Measurements from ENCODE around the gene LTC4S.
"Not testable (repeated sequence)": the region's sequence is repeated elsewhere in the genome, so short reads cannot be mapped to it uniquely, and the experiment has no call there.

Gene LTC4S

DNA sequence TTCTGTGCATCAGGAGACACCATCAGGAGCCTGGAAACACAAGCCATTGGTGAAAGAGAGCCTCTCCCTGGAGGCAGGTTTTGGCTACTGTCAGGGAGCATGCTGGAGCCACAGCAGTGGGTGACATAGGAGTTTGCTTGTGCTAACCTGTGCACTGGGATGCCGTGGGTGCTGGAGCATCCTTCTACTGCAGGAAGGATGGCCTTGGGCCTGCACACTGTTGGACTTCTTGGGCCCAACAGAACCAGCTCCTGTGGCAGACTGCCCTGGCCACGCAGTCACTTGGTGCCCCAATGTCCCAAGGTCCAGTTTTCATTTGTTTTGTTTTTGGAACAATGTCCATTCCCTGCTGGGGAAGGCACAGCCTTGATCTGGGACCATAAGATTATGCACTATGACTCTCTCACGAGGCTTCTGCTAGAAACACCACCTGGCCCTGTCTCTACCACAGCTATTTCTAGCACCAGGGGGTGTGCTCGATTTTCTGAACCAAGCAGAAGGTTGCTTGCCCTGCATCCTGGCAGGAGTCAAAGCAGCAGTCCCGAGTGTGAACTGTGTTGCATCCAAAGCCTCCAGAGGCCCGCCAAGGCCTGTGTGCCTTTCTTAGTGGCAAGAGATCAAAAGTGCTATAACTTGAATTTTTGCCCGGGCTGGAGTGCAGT, 5.5 kb upstream of the LTC4S start:
- TF ChIP-seq, protein P1, sequence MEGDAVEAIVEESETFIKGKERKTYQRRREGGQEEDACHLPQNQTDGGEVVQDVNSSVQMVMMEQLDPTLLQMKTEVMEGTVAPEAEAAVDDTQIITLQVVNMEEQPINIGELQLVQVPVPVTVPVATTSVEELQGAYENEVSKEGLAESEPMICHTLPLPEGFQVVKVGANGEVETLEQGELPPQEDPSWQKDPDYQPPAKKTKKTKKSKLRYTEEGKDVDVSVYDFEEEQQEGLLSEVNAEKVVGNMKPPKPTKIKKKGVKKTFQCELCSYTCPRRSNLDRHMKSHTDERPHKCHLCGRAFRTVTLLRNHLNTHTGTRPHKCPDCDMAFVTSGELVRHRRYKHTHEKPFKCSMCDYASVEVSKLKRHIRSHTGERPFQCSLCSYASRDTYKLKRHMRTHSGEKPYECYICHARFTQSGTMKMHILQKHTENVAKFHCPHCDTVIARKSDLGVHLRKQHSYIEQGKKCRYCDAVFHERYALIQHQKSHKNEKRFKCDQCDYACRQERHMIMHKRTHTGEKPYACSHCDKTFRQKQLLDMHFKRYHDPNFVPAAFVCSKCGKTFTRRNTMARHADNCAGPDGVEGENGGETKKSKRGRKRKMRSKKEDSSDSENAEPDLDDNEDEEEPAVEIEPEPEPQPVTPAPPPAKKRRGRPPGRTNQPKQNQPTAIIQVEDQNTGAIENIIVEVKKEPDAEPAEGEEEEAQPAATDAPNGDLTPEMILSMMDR (conservative IDR thresholded peaks at IDR 0.05; ENCODE audit: low read length): no peak
- DNase-seq (ENCODE audit: low read depth): no peak
- no peak overlapping the region for H3K4me3 ChIP-seq (ENCODE audit: low read length)

DNA sequence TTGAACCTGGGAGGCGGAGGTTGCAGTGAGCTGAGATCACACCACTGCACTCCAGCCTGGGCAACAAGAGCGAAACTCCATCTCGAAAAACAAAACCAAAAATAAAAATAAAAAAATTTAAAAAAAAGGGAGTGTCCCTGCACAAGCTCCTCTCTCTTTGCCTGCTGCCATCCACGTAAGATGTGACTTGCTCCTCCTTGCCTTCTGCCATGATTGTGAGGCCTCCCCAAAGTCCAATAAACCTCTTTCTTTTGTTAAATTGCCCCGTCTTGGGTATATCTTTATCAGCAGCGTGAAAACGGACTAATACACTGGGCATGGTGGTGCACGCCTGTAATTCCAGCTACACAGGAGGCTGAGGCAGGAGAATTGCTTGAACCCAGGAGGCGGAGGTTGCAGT, 4.5 kb upstream of the LTC4S start:
- not testable (repeated sequence) for DNase-seq (ENCODE audit: low read depth); H3K4me3 ChIP-seq (ENCODE audit: low read length)

DNA sequence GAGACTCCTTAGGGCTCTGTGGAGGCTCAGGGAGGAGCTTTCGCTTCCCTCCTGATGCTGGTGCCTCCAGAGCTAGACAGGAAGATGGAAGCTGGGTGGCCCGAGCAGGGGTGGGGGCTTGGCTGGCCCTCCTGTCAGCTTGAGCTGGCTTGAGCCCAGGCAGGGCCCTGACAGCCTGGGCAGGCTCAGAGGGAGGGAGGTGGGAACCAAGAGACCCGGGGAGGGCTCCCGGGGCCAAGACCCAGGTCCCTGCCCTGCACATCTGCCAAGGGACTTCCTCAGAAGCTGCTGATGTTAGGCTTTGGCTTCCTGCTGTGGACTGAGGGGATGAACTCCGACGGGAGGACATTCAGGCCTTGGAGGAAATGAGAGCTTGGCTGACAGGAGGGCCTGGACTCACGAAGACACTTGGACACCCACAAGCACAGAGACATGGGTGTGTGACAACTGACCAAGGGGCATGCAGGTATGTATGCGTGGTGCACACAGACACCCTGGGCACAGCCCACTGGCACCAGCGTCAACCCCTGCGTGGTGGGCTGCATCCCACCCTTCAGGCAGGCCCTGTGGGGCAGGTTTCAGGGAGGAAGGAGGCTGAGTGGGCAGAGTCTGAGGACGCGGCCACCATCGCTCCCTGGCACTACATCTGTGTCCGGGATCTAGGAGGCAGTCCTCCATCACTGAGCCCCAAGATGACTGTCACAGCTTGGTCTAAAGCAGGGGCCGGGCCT, 1.7 kb upstream of the LTC4S start:
- H3K4me3 ChIP-seq (ENCODE audit: low read length): no peak overlapping the region
- no peak for DNase-seq (ENCODE audit: low read depth)
- TF ChIP-seq, protein P1 (conservative IDR thresholded peaks at IDR 0.05; ENCODE audit: low read length): no peak

DNA sequence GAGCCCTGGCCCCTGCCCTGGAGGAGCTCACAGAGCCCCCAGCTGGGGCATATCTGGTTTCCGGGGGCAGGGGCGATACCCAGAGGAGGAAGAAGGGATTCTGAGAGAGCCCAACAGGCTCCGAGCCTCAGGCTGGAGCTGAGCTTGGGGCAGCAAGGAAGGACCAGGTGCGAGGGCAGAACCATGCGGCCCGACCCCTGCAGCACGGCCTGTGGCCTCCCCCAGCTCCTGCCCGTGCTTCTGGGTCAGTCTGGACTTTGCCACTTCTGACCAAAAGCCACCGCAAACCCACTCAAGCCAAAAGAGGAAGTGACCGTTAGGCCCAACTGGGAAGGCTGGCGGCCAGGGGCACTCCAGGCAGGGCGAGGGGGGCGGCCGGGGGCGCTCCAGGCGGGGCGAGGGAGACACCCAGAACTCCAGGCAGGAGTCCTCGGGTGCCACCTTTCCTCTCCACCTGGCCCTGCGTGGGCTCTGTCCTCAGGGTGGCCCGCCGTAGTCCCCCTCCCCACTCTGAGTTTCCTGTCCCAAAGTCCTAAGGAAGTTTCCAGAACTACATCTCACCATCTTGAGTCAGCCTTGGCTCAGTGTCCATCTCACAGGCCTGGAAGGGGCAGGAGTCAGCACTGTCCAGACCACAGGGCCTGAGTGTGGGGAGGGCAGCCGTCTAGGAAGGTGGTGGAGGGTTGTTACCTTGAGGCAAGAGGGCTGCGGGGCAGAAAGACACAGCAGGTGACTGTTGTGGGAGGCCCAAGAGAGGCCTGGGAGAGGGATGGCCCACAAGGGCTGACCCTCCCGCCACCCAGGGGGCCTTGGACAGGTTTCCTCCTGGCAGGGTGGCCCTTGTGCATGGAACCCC, 946 bp upstream of the LTC4S start:
- DNase-seq (ENCODE audit: low read depth): no peak
- TF ChIP-seq, protein P1 (conservative IDR thresholded peaks at IDR 0.05; ENCODE audit: low read length): no peak
- H3K4me3 ChIP-seq (ENCODE audit: low read length): no peak overlapping the region

DNA sequence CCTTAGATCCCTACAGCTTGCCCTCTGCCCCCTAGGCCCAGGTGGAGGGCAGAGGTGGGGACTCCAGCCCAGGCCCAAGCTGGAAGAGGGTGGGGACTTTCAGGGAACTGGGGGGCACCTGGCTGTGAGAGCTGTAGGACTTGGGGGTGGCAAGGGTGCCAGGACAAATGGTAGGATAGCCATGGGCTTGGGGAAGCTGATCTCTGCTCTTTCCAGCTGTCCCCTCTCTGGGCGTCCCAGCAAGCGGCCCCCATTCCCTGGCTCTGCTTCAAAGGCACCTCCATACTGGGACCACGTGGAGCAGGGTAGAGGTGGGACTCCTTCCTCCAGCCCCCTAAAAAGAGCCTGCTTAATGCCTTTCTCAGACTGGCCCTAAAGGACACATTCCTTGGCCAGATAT, 385 bp downstream of the LTC4S start:
- no peak overlapping the region for H3K4me3 ChIP-seq (ENCODE audit: low read length)
- TF ChIP-seq, protein P1 (conservative IDR thresholded peaks at IDR 0.05; ENCODE audit: low read length): no peak
- DNase-seq (ENCODE audit: low read depth): no peak

DNA sequence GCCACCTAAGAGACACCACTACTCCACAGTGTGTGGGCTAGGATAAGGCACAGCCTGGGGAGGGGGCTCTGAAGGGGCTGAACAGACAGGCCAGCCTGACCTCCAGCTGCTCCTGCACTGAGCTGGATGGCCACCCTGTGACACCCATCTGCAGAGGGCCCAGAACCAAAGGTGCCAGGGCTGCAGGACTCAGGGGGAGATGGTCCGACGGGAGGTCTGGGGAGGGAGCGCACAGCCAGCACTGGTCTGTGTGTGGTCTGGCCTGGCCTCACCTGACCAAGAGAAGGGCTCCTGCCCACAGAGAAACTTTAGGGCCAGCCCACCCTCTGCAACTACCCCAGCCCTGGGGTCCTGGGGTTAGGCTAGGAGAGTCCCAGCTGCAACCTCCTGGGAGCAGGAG, 789 bp downstream of the LTC4S start:
- H3K4me3 ChIP-seq (ENCODE audit: low read length): no peak overlapping the region
- no peak for DNase-seq (ENCODE audit: low read depth)
- TF ChIP-seq, protein P1 (conservative IDR thresholded peaks at IDR 0.05; ENCODE audit: low read length): no peak

DNA sequence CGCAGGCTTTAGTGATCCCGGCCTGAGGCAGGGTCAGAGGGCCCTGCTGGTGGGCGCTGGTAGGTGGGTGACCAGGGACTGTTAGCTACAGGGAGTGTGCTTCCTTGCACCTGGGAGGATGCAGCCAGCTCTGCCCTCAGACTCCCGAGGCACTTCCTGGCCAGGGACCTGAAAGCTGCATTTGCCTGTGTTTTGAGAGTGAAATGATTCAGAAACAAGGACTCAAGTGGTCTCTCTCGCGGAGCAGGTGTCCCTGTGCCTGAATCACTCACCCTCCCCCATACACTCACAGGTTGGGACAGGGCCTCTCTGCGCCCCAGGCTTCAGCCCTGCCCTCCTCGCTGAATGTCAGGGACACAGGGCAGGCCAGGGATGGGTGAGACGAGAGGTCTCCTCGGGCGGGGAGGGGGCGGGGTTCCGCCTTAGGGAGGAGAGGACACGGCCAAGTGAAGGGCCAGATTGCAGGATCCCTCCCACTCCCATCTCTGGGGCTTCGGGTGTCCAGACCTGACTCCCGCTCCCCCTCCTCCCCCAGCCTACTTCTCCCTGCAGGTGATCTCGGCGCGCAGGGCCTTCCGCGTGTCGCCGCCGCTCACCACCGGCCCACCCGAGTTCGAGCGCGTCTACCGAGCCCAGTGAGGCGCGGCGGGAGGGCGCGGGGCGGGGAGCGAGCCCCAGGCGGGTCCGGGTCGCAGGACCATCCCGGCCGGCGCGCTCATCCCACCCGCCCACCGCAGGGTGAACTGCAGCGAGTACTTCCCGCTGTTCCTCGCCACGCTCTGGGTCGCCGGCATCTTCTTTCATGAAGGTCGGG, 1.5 kb downstream of the LTC4S start:
- H3K4me3 ChIP-seq (ENCODE audit: low read length): peak overlapping the region; percentile 55
- TF ChIP-seq, protein P1 (conservative IDR thresholded peaks at IDR 0.05; ENCODE audit: low read length): no peak
- DNase-seq (ENCODE audit: low read depth): no peak
